HL-60 (cell line): ENCODE data around the gene CDH23.

Experiments used
- CTCF ChIP-seq: IDR thresholded peaks from one replicate; pipeline ENCODE4 v1.5.1; 2011; ENCODE audit warnings: low read length, control low read depth, inconsistent platforms; ENCODE audit not compliant: insufficient read depth
- GABPA ChIP-seq: IDR thresholded peaks from 2 replicates; pipeline ENCODE4 v1.6.1; 2012; ENCODE audit warnings: low read depth
- POLR2AphosphoS5 ChIP-seq: IDR thresholded peaks from 2 replicates; pipeline ENCODE4 v1.6.1; 2012; ENCODE audit warnings: low read depth

- TF ChIP-seq CTCF (no peak), POLR2AphosphoS5 (no peak), GABPA (no peak)
Measured at GRCh38 chr10:71606257-71607081, 209.7 kb downstream of the CDH23 start.
